ENCODE measurements around the gene PRKG1. TPM values are rescaled to one million over a fixed set of nuclear protein-coding genes. Genes with fewer than 3 reads are reported as not detected.

PRKG1 gene
- total and polyA plus RNA-seq, 4 donors = 6.8 to 38.1 (median 15.4) TPM

GRCh38 chr10:51658000-51658399 is 583.7 kb downstream of the PRKG1 start:
- Histone ChIP-seq H3K4me3 (ENCODE audit: low read depth, low read length) (no peak overlapping the region), H3K27me3 (ENCODE audit: control insufficient read depth, insufficient read depth, low read length) (no peaks in the 10 kb centered on the region), H3K36me3 (ENCODE audit: control insufficient read depth, insufficient read depth, low read length) (no peaks in the 10 kb centered on the region), H3K27ac (ENCODE audit: low read depth, low read length) (no peak overlapping the region), H3K9me3 (ENCODE audit: control insufficient read depth, insufficient read depth, low read length) (no peaks in the 10 kb centered on the region), H3K4me1 (ENCODE audit: control insufficient read depth, insufficient read depth, low read length) (no peaks in the 10 kb centered on the region)
- no CpG with 5 or more reads among the region's 2 CpGs for WGBS (ENCODE audit: insufficient coverage)
- DNase-seq (ENCODE audit: low read depth in 4 of 6, low spot score in 6 of 6) = no peak

DNA sequence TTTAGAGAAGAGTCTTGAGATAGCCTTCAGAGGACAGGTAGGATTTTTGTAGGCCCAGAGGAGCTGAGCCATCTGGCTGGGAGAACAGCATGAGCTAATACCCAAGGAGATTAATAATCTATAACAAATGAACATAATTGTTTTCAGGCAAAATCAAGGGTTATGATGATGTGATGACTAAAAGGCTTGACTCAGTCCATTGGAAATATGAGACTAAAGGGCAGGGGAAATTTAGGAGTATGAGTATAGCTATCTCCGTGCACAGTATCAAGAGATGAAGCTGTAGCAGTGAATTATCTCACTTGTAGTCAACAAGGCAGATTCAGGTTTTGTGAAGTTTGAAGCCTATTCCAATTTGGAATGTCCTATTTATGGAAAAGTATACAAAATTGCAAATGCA is 585.1 kb downstream of the PRKG1 start:
- Histone ChIP-seq H3K36me3 (ENCODE audit: control insufficient read depth, insufficient read depth, low read length) (no peaks in the 10 kb centered on the region), H3K4me1 (ENCODE audit: control insufficient read depth, insufficient read depth, low read length) (no peaks in the 10 kb centered on the region), H3K27ac (ENCODE audit: low read depth, low read length) (no peak overlapping the region), H3K4me3 (ENCODE audit: low read depth, low read length) (no peak overlapping the region), H3K9me3 (ENCODE audit: control insufficient read depth, insufficient read depth, low read length) (no peaks in the 10 kb centered on the region), H3K27me3 (ENCODE audit: control insufficient read depth, insufficient read depth, low read length) (no peaks in the 10 kb centered on the region)
- no CpG with 5 or more reads among the region's 1 CpG for WGBS (ENCODE audit: insufficient coverage)
- DNase-seq (ENCODE audit: low read depth in 4 of 6, low spot score in 6 of 6) = no peak

- Histone ChIP-seq H3K4me1 (ENCODE audit: control insufficient read depth, insufficient read depth, low read length) (no peaks in the 10 kb centered on the region), H3K4me3 (ENCODE audit: low read depth, low read length) (no peak overlapping the region)
These were observed 588.8 kb downstream of the PRKG1 start for GRCh38 chr10:51663086-51663485.

GRCh38 chr10:51666456-51666855 is 592.2 kb downstream of the PRKG1 start:
- H3K27ac ChIP-seq (ENCODE audit: low read depth, low read length) = no peak overlapping the region

More at GRCh38 chr10:51663086-51663485, 588.8 kb downstream of the PRKG1 start:
- no peaks in the 10 kb centered on the region for H3K9me3 ChIP-seq (ENCODE audit: control insufficient read depth, insufficient read depth, low read length)
- no peak for DNase-seq (ENCODE audit: low read depth in 4 of 6, low spot score in 6 of 6)
- H3K27me3 ChIP-seq (ENCODE audit: control insufficient read depth, insufficient read depth, low read length) = no peaks in the 10 kb centered on the region
- H3K27ac ChIP-seq (ENCODE audit: low read depth, low read length) = no peak overlapping the region
- H3K36me3 ChIP-seq (ENCODE audit: control insufficient read depth, insufficient read depth, low read length) = no peaks in the 10 kb centered on the region
- WGBS (ENCODE audit: insufficient coverage) = 100% methylated on average over 2 of the region's 3 CpGs

GRCh38 chr10:51667678-51668335 is 593.5 kb downstream of the PRKG1 start:
- H3K9me3 ChIP-seq (ENCODE audit: control insufficient read depth, insufficient read depth, low read length) = peaks cover 1% of the 10 kb centered on the region
- H3K27me3 ChIP-seq (ENCODE audit: control insufficient read depth, insufficient read depth, low read length) = no peaks in the 10 kb centered on the region
- DNase-seq (ENCODE audit: low read depth in 4 of 6, low spot score in 6 of 6) = peak in 1 of 6 donors; percentile 76
- H3K27ac ChIP-seq (ENCODE audit: low read depth, low read length) = no peak overlapping the region
- WGBS (ENCODE audit: insufficient coverage) = no CpG with 5 or more reads among the region's 1 CpG
- no peaks in the 10 kb centered on the region for H3K4me1 ChIP-seq (ENCODE audit: control insufficient read depth, insufficient read depth, low read length)
- H3K36me3 ChIP-seq (ENCODE audit: control insufficient read depth, insufficient read depth, low read length) = no peaks in the 10 kb centered on the region
- H3K4me3 ChIP-seq (ENCODE audit: low read depth, low read length) = no peak overlapping the region

More at GRCh38 chr10:51666456-51666855, 592.2 kb downstream of the PRKG1 start:
- H3K27me3 ChIP-seq (ENCODE audit: control insufficient read depth, insufficient read depth, low read length) = no peaks in the 10 kb centered on the region
- H3K4me1 ChIP-seq (ENCODE audit: control insufficient read depth, insufficient read depth, low read length) = no peaks in the 10 kb centered on the region
- no peaks in the 10 kb centered on the region for H3K36me3 ChIP-seq (ENCODE audit: control insufficient read depth, insufficient read depth, low read length)
- H3K4me3 ChIP-seq (ENCODE audit: low read depth, low read length) = no peak overlapping the region
- H3K9me3 ChIP-seq (ENCODE audit: control insufficient read depth, insufficient read depth, low read length) = peaks cover 1% of the 10 kb centered on the region
- DNase-seq (ENCODE audit: low read depth in 4 of 6, low spot score in 6 of 6) = no peak

- no peaks in the 10 kb centered on the region for H3K27me3 ChIP-seq (ENCODE audit: control insufficient read depth, insufficient read depth, low read length)
- H3K4me1 ChIP-seq (ENCODE audit: control insufficient read depth, insufficient read depth, low read length) = no peaks in the 10 kb centered on the region
- H3K4me3 ChIP-seq (ENCODE audit: low read depth, low read length) = no peak overlapping the region
- H3K9me3 ChIP-seq (ENCODE audit: control insufficient read depth, insufficient read depth, low read length) = peaks cover 1% of the 10 kb centered on the region
- H3K36me3 ChIP-seq (ENCODE audit: control insufficient read depth, insufficient read depth, low read length) = no peaks in the 10 kb centered on the region
- no peak overlapping the region for H3K27ac ChIP-seq (ENCODE audit: low read depth, low read length)
- no peak for DNase-seq (ENCODE audit: low read depth in 4 of 6, low spot score in 6 of 6)
These were observed 594.0 kb downstream of the PRKG1 start for GRCh38 chr10:51668336-51668689.

DNA sequence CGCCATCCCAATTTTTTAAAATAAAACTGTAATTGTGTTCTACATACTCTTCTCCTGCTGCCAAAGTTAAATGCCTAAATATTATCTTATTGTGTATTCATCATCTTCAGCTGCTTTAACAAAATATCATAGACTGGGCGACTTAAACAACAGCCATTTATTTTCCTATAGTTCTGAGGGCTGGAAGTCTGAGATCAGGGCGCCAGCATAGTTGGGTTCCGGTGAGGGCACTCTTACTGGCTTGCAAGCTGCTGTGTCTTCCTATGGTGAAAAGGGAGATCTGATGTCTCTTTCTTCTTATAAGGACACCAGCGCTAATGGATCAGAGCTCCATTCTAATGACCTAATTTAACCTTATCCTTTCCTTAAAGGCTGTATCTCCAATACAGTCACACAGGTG is 594.8 kb downstream of the PRKG1 start:
- H3K4me3 ChIP-seq (ENCODE audit: low read depth, low read length) = no peak overlapping the region
- no peak for DNase-seq (ENCODE audit: low read depth in 4 of 6, low spot score in 6 of 6)
- H3K4me1 ChIP-seq (ENCODE audit: control insufficient read depth, insufficient read depth, low read length) = no peaks in the 10 kb centered on the region
- H3K9me3 ChIP-seq (ENCODE audit: control insufficient read depth, insufficient read depth, low read length) = peaks cover 1% of the 10 kb centered on the region
- no CpG with 5 or more reads among the region's 5 CpGs for WGBS (ENCODE audit: insufficient coverage)
- no peaks in the 10 kb centered on the region for H3K27me3 ChIP-seq (ENCODE audit: control insufficient read depth, insufficient read depth, low read length)
- no peak overlapping the region for H3K27ac ChIP-seq (ENCODE audit: low read depth, low read length)
- no peaks in the 10 kb centered on the region for H3K36me3 ChIP-seq (ENCODE audit: control insufficient read depth, insufficient read depth, low read length)

GRCh38 chr10:51672039-51672535 is 597.8 kb downstream of the PRKG1 start:
- Histone ChIP-seq H3K4me1 (ENCODE audit: control insufficient read depth, insufficient read depth, low read length) (no peaks in the 10 kb centered on the region), H3K9me3 (ENCODE audit: control insufficient read depth, insufficient read depth, low read length) (peaks cover 1% of the 10 kb centered on the region), H3K36me3 (ENCODE audit: control insufficient read depth, insufficient read depth, low read length) (no peaks in the 10 kb centered on the region), H3K4me3 (ENCODE audit: low read depth, low read length) (no peak overlapping the region), H3K27ac (ENCODE audit: low read depth, low read length) (no peak overlapping the region), H3K27me3 (ENCODE audit: control insufficient read depth, insufficient read depth, low read length) (no peaks in the 10 kb centered on the region)
- no peak for DNase-seq (ENCODE audit: low read depth in 4 of 6, low spot score in 6 of 6)

- H3K27ac ChIP-seq (ENCODE audit: low read depth, low read length) = no peak overlapping the region
- no peak overlapping the region for H3K4me3 ChIP-seq (ENCODE audit: low read depth, low read length)
These were observed 600.8 kb downstream of the PRKG1 start for GRCh38 chr10:51675088-51675487.

GRCh38 chr10:51679841-51680240 is 605.6 kb downstream of the PRKG1 start:
- Histone ChIP-seq H3K27ac (ENCODE audit: low read depth, low read length) (no peak overlapping the region), H3K36me3 (ENCODE audit: control insufficient read depth, insufficient read depth, low read length) (no peaks in the 10 kb centered on the region), H3K9me3 (ENCODE audit: control insufficient read depth, insufficient read depth, low read length) (no peaks in the 10 kb centered on the region), H3K4me3 (ENCODE audit: low read depth, low read length) (no peak overlapping the region), H3K27me3 (ENCODE audit: control insufficient read depth, insufficient read depth, low read length) (no peaks in the 10 kb centered on the region), H3K4me1 (ENCODE audit: control insufficient read depth, insufficient read depth, low read length) (no peaks in the 10 kb centered on the region)
- DNase-seq (ENCODE audit: low read depth in 4 of 6, low spot score in 6 of 6) = no peak
- no CpG with 5 or more reads among the region's 6 CpGs for WGBS (ENCODE audit: insufficient coverage)

More at GRCh38 chr10:51675088-51675487, 600.8 kb downstream of the PRKG1 start:
- Histone ChIP-seq H3K27me3 (ENCODE audit: control insufficient read depth, insufficient read depth, low read length) (no peaks in the 10 kb centered on the region), H3K4me1 (ENCODE audit: control insufficient read depth, insufficient read depth, low read length) (no peaks in the 10 kb centered on the region), H3K9me3 (ENCODE audit: control insufficient read depth, insufficient read depth, low read length) (peaks cover 1% of the 10 kb centered on the region), H3K36me3 (ENCODE audit: control insufficient read depth, insufficient read depth, low read length) (no peaks in the 10 kb centered on the region)
- DNase-seq (ENCODE audit: low read depth in 4 of 6, low spot score in 6 of 6) = no peak
